H1 (cell line): ENCODE results near the gene PRAMEF14. TPM values are rescaled to one million over a fixed set of nuclear protein-coding genes. Genes with fewer than 3 reads are reported as not detected.

Experiments used
- polyA plus RNA-seq, 7 experiments: library from polyadenylated mRNA; depleted of rRNA in 3 of 7; stranded (reverse) in 5 of 7; unstranded in 2 of 7; fragments of >200 nt in 5 of 7; fragments of 200-250 nt in 2 of 7; gene quantifications; 1 replicate in 5 of 7; 2 replicates in 1 of 7; 4 replicates in 1 of 7; pipeline versions ENCODE4 v1.2.1 to v1.2.3, GENCODE V29; 2011 to 2013; ENCODE audit warnings: missing spikeins in 2 of 7, mixed read lengths in 2 of 7
- total RNA-seq: library from RNA; stranded (reverse); fragmentation: NEBNext Ultra II Directional; extraction: Animal tissue kit (Norgen Biotek cat#: 25700); gene quantifications from 2 replicates; pipeline ENCODE4 v1.2.1, GENCODE V29; 2021

Gene PRAMEF14
- total and polyA plus RNA-seq, 2 of the 8 experiments (the other 6 are each of a cell fraction or from before 2014, with no cell fraction given), result not detected

Other genes starting within 250 kb of the PRAMEF14 start
- not detected in 2 replicates for gene HNRNPCL2, start 230.3 kb downstream of the PRAMEF14 start, total RNA-seq
- not detected in 2 replicates for gene HNRNPCL2, start 230.3 kb downstream of the PRAMEF14 start, polyA plus RNA-seq (2011; rRNA removed)
- gene PRAMEF26, start 191.1 kb downstream of the PRAMEF14 start, total RNA-seq, result not detected in 2 replicates
- not detected in 2 replicates for gene PRAMEF26, start 191.1 kb downstream of the PRAMEF14 start, polyA plus RNA-seq (2011; rRNA removed)
- not detected in 2 replicates for gene HNRNPCL4, start 181.5 kb downstream of the PRAMEF14 start, total RNA-seq
- gene HNRNPCL4, start 181.5 kb downstream of the PRAMEF14 start, polyA plus RNA-seq (2011; rRNA removed), result not detected in 2 replicates
- gene PRAMEF9, start 175.3 kb downstream of the PRAMEF14 start, total RNA-seq, result not detected in 2 replicates
- not detected in 2 replicates for gene PRAMEF9, start 175.3 kb downstream of the PRAMEF14 start, polyA plus RNA-seq (2011; rRNA removed)
- not detected in 2 replicates for gene PRAMEF13, start 145.7 kb downstream of the PRAMEF14 start, total RNA-seq
- gene PRAMEF13, start 145.7 kb downstream of the PRAMEF14 start, polyA plus RNA-seq (2011; rRNA removed), result not detected in 2 replicates
- not detected in 2 replicates for gene PRAMEF18, start 121.0 kb downstream of the PRAMEF14 start, total RNA-seq
- not detected in 2 replicates for gene PRAMEF18, start 121.0 kb downstream of the PRAMEF14 start, polyA plus RNA-seq (2011; rRNA removed)
- not detected in 2 replicates for gene PRAMEF5, start 92.9 kb downstream of the PRAMEF14 start, total RNA-seq
- gene PRAMEF5, start 92.9 kb downstream of the PRAMEF14 start, polyA plus RNA-seq (2011; rRNA removed), result not detected in 2 replicates
- not detected in 2 replicates for gene PRAMEF8, start 62.0 kb downstream of the PRAMEF14 start, total RNA-seq
- gene PRAMEF8, start 62.0 kb downstream of the PRAMEF14 start, polyA plus RNA-seq (2011; rRNA removed), result not detected in 2 replicates
- gene PRAMEF33, start 43.6 kb downstream of the PRAMEF14 start, total RNA-seq, result not detected in 2 replicates
- not detected in 2 replicates for gene PRAMEF33, start 43.6 kb downstream of the PRAMEF14 start, polyA plus RNA-seq (2011; rRNA removed)
- gene PRAMEF15, start 31.6 kb downstream of the PRAMEF14 start, total RNA-seq, result not detected in 2 replicates
- gene PRAMEF15, start 31.6 kb downstream of the PRAMEF14 start, polyA plus RNA-seq (2011; rRNA removed), result not detected in 2 replicates
- gene PRAMEF19, start 24.8 kb upstream of the PRAMEF14 start, total RNA-seq, result not detected in 2 replicates
- gene PRAMEF19, start 24.8 kb upstream of the PRAMEF14 start, polyA plus RNA-seq (2011; rRNA removed), result not detected in 2 replicates
- gene PRAMEF17, start 42.5 kb upstream of the PRAMEF14 start, total RNA-seq, result not detected in 2 replicates
- gene PRAMEF17, start 42.5 kb upstream of the PRAMEF14 start, polyA plus RNA-seq (2011; rRNA removed), result not detected in 2 replicates
- not detected in 2 replicates for gene PRAMEF20, start 63.3 kb upstream of the PRAMEF14 start, total RNA-seq
- gene PRAMEF20, start 63.3 kb upstream of the PRAMEF14 start, polyA plus RNA-seq (2011; rRNA removed), result not detected in 2 replicates
- 0.38 and 0.63 TPM in 2 replicates for gene LRRC38, start 166.9 kb upstream of the PRAMEF14 start, total RNA-seq
- gene LRRC38, start 166.9 kb upstream of the PRAMEF14 start, polyA plus RNA-seq (2011; rRNA removed), result 0.17 and 0.19 TPM in 2 replicates
- gene PDPN, start 236.7 kb upstream of the PRAMEF14 start, total RNA-seq, result 169 and 182 TPM in 2 replicates
- 44.7 and 49.7 TPM in 2 replicates for gene PDPN, start 236.7 kb upstream of the PRAMEF14 start, polyA plus RNA-seq (2011; rRNA removed)